Measurements from ENCODE around the gene PAMR1.
A peak's percentile ranks its signal among the peaks of the same experiment; 100 is the strongest.

PAMR1 gene

GRCh38 chr11:35543481-35543880 lies 18.1 kb upstream of the PAMR1 start:
- Histone ChIP-seq H3K27ac (ENCODE audit: low read depth, low read length, severe bottlenecking) (peak overlapping the region; percentile 17), H3K4me3 (ENCODE audit: extremely low read depth, insufficient read depth, low read length, poor library complexity, severe bottlenecking) (no peak overlapping the region), H3K9me3 (ENCODE audit: control insufficient read depth, low read length) (no peaks in the 10 kb centered on the region), H3K4me1 (ENCODE audit: control insufficient read depth, insufficient read depth, low read length, poor library complexity, severe bottlenecking) (peaks cover 48% of the 10 kb centered on the region), H3K36me3 (ENCODE audit: control insufficient read depth, insufficient read depth, low read length) (no peaks in the 10 kb centered on the region)
- 15% methylated on average over 3 of the region's 4 CpGs; no CpG with 5 or more reads in 1 of the 2 experiments for WGBS, 2 experiments (ENCODE audit: insufficient coverage in 2 of 2)

- whole genome bisulfite sequencing, 2 experiments (ENCODE audit: insufficient coverage in 2 of 2) = 40 to 71% methylated on average over 1 to 3 of the region's 4 CpGs
- Histone ChIP-seq H3K36me3 (ENCODE audit: control insufficient read depth, insufficient read depth, low read length) (no peaks in the 10 kb centered on the region), H3K27ac (ENCODE audit: low read depth, low read length, severe bottlenecking) (peak overlapping the region; percentile 85), H3K9me3 (ENCODE audit: control insufficient read depth, low read length) (no peaks in the 10 kb centered on the region), H3K4me1 (ENCODE audit: control insufficient read depth, insufficient read depth, low read length, poor library complexity, severe bottlenecking) (peaks cover 42% of the 10 kb centered on the region), H3K4me3 (ENCODE audit: extremely low read depth, insufficient read depth, low read length, poor library complexity, severe bottlenecking) (no peak overlapping the region)
These were observed 16.4 kb upstream of the PAMR1 start for GRCh38 chr11:35541621-35542375.

GRCh38 chr11:35540526-35540925 lies 15.1 kb upstream of the PAMR1 start:
- peak overlapping the region; percentile 62 for H3K27ac ChIP-seq (ENCODE audit: low read depth, low read length, severe bottlenecking)
- no peaks in the 10 kb centered on the region for H3K9me3 ChIP-seq (ENCODE audit: control insufficient read depth, low read length)
- H3K4me1 ChIP-seq (ENCODE audit: control insufficient read depth, insufficient read depth, low read length, poor library complexity, severe bottlenecking) = peaks cover 42% of the 10 kb centered on the region
- no peak overlapping the region for H3K4me3 ChIP-seq (ENCODE audit: extremely low read depth, insufficient read depth, low read length, poor library complexity, severe bottlenecking)
- WGBS, 2 experiments (ENCODE audit: insufficient coverage in 2 of 2) = 100% methylated on average over 1 of the region's 3 CpGs; no CpG with 5 or more reads in 1 of the 2 experiments
- no peaks in the 10 kb centered on the region for H3K36me3 ChIP-seq (ENCODE audit: control insufficient read depth, insufficient read depth, low read length)

- no peak overlapping the region for H3K4me3 ChIP-seq (ENCODE audit: extremely low read depth, insufficient read depth, low read length, poor library complexity, severe bottlenecking)
- peak overlapping the region; percentile 62 for H3K27ac ChIP-seq (ENCODE audit: low read depth, low read length, severe bottlenecking)
- no peaks in the 10 kb centered on the region for H3K36me3 ChIP-seq (ENCODE audit: control insufficient read depth, insufficient read depth, low read length)
- WGBS, 2 experiments (ENCODE audit: insufficient coverage in 2 of 2) = 79 to 86% methylated on average over 4 to 6 of the region's 7 CpGs
- peaks cover 42% of the 10 kb centered on the region for H3K4me1 ChIP-seq (ENCODE audit: control insufficient read depth, insufficient read depth, low read length, poor library complexity, severe bottlenecking)
- H3K9me3 ChIP-seq (ENCODE audit: control insufficient read depth, low read length) = no peaks in the 10 kb centered on the region
These were observed 14.4 kb upstream of the PAMR1 start for GRCh38 chr11:35539781-35540281.

- H3K27ac ChIP-seq (ENCODE audit: low read depth, low read length, severe bottlenecking) = peak overlapping the region; percentile 62
- WGBS, 2 experiments (ENCODE audit: insufficient coverage in 2 of 2) = 77 to 92% methylated on average over 1 to 2 of the region's 3 CpGs
- no peak overlapping the region for H3K4me3 ChIP-seq (ENCODE audit: extremely low read depth, insufficient read depth, low read length, poor library complexity, severe bottlenecking)
These were observed 13.8 kb upstream of the PAMR1 start for GRCh38 chr11:35539256-35539655.

GRCh38 chr11:35536470-35536869 lies 11.1 kb upstream of the PAMR1 start:
- Histone ChIP-seq H3K36me3 (ENCODE audit: control insufficient read depth, insufficient read depth, low read length) (no peaks in the 10 kb centered on the region), H3K4me3 (ENCODE audit: extremely low read depth, insufficient read depth, low read length, poor library complexity, severe bottlenecking) (no peak overlapping the region), H3K4me1 (ENCODE audit: control insufficient read depth, insufficient read depth, low read length, poor library complexity, severe bottlenecking) (peaks cover 25% of the 10 kb centered on the region), H3K9me3 (ENCODE audit: control insufficient read depth, low read length) (no peaks in the 10 kb centered on the region), H3K27ac (ENCODE audit: low read depth, low read length, severe bottlenecking) (no peak overlapping the region)
- 91 to 96% methylated on average over 6 to 7 of the region's 7 CpGs for whole genome bisulfite sequencing, 2 experiments (ENCODE audit: insufficient coverage in 2 of 2)

More at GRCh38 chr11:35539256-35539655, 13.8 kb upstream of the PAMR1 start:
- Histone ChIP-seq H3K36me3 (ENCODE audit: control insufficient read depth, insufficient read depth, low read length) (no peaks in the 10 kb centered on the region), H3K4me1 (ENCODE audit: control insufficient read depth, insufficient read depth, low read length, poor library complexity, severe bottlenecking) (peaks cover 42% of the 10 kb centered on the region), H3K9me3 (ENCODE audit: control insufficient read depth, low read length) (no peaks in the 10 kb centered on the region)

GRCh38 chr11:35531246-35531645 lies 5.8 kb upstream of the PAMR1 start:
- Histone ChIP-seq H3K9me3 (ENCODE audit: control insufficient read depth, low read length) (no peaks in the 10 kb centered on the region), H3K4me1 (ENCODE audit: control insufficient read depth, insufficient read depth, low read length, poor library complexity, severe bottlenecking) (peaks cover 20% of the 10 kb centered on the region), H3K27ac (ENCODE audit: low read depth, low read length, severe bottlenecking) (no peak overlapping the region), H3K36me3 (ENCODE audit: control insufficient read depth, insufficient read depth, low read length) (no peaks in the 10 kb centered on the region), H3K4me3 (ENCODE audit: extremely low read depth, insufficient read depth, low read length, poor library complexity, severe bottlenecking) (no peak overlapping the region)
- WGBS, 2 experiments (ENCODE audit: insufficient coverage in 2 of 2) = 80 to 100% methylated on average over 1 of the region's 1 CpG

- H3K27ac ChIP-seq (ENCODE audit: low read depth, low read length, severe bottlenecking) = peak overlapping the region; percentile 55
- no peak overlapping the region for H3K4me3 ChIP-seq (ENCODE audit: extremely low read depth, insufficient read depth, low read length, poor library complexity, severe bottlenecking)
- peaks cover 29% of the 10 kb centered on the region for H3K4me1 ChIP-seq (ENCODE audit: control insufficient read depth, insufficient read depth, low read length, poor library complexity, severe bottlenecking)
- no peaks in the 10 kb centered on the region for H3K9me3 ChIP-seq (ENCODE audit: control insufficient read depth, low read length)
- 80 to 88% methylated on average over 1 to 2 of the region's 2 CpGs for WGBS, 2 experiments (ENCODE audit: insufficient coverage in 2 of 2)
- no peaks in the 10 kb centered on the region for H3K36me3 ChIP-seq (ENCODE audit: control insufficient read depth, insufficient read depth, low read length)
These were observed 4.6 kb upstream of the PAMR1 start for GRCh38 chr11:35529971-35530495.

GRCh38 chr11:35526370-35526792 lies 965 bp upstream of the PAMR1 start:
- Histone ChIP-seq H3K4me3 (ENCODE audit: extremely low read depth, insufficient read depth, low read length, poor library complexity, severe bottlenecking) (no peak overlapping the region), H3K4me1 (ENCODE audit: control insufficient read depth, insufficient read depth, low read length, poor library complexity, severe bottlenecking) (peaks cover 35% of the 10 kb centered on the region), H3K27ac (ENCODE audit: low read depth, low read length, severe bottlenecking) (no peak overlapping the region), H3K36me3 (ENCODE audit: control insufficient read depth, insufficient read depth, low read length) (no peaks in the 10 kb centered on the region), H3K9me3 (ENCODE audit: control insufficient read depth, low read length) (no peaks in the 10 kb centered on the region)
- WGBS, 2 experiments (ENCODE audit: insufficient coverage in 2 of 2) = 83% methylated on average over 1 of the region's 6 CpGs; no CpG with 5 or more reads in 1 of the 2 experiments

- Histone ChIP-seq H3K4me3 (ENCODE audit: extremely low read depth, insufficient read depth, low read length, poor library complexity, severe bottlenecking) (peak overlapping the region; percentile 37), H3K36me3 (ENCODE audit: control insufficient read depth, insufficient read depth, low read length) (no peaks in the 10 kb centered on the region), H3K27ac (ENCODE audit: low read depth, low read length, severe bottlenecking) (no peak overlapping the region), H3K4me1 (ENCODE audit: control insufficient read depth, insufficient read depth, low read length, poor library complexity, severe bottlenecking) (peaks cover 29% of the 10 kb centered on the region), H3K9me3 (ENCODE audit: control insufficient read depth, low read length) (no peaks in the 10 kb centered on the region)
- WGBS, 2 experiments (ENCODE audit: insufficient coverage in 2 of 2) = 60 to 90% methylated on average over 1 to 2 of the region's 4 CpGs
These were observed 636 bp downstream of the PAMR1 start for GRCh38 chr11:35524780-35525179.

- H3K4me3 ChIP-seq (ENCODE audit: extremely low read depth, insufficient read depth, low read length, poor library complexity, severe bottlenecking) = peak overlapping the region; percentile 37
- peaks cover 26% of the 10 kb centered on the region for H3K4me1 ChIP-seq (ENCODE audit: control insufficient read depth, insufficient read depth, low read length, poor library complexity, severe bottlenecking)
- no peaks in the 10 kb centered on the region for H3K9me3 ChIP-seq (ENCODE audit: control insufficient read depth, low read length)
- WGBS, 2 experiments (ENCODE audit: insufficient coverage in 2 of 2) = 91 to 100% methylated on average over 4 to 5 of the region's 5 CpGs
- no peaks in the 10 kb centered on the region for H3K36me3 ChIP-seq (ENCODE audit: control insufficient read depth, insufficient read depth, low read length)
- H3K27ac ChIP-seq (ENCODE audit: low read depth, low read length, severe bottlenecking) = no peak overlapping the region
These were observed 1.6 kb downstream of the PAMR1 start for GRCh38 chr11:35523861-35524260.

Data from mesodermal cell (in vitro differentiated cells).